ENCODE data around the gene DCUN1D3. TPM values are rescaled to one million over a fixed set of nuclear protein-coding genes. Genes with fewer than 3 reads are reported as not detected.
A peak's percentile ranks its signal among the peaks of the same experiment; 100 is the strongest.

Gene DCUN1D3
- total RNA-seq, 1 donor from 2014 or later = 80.8 TPM

DNA sequence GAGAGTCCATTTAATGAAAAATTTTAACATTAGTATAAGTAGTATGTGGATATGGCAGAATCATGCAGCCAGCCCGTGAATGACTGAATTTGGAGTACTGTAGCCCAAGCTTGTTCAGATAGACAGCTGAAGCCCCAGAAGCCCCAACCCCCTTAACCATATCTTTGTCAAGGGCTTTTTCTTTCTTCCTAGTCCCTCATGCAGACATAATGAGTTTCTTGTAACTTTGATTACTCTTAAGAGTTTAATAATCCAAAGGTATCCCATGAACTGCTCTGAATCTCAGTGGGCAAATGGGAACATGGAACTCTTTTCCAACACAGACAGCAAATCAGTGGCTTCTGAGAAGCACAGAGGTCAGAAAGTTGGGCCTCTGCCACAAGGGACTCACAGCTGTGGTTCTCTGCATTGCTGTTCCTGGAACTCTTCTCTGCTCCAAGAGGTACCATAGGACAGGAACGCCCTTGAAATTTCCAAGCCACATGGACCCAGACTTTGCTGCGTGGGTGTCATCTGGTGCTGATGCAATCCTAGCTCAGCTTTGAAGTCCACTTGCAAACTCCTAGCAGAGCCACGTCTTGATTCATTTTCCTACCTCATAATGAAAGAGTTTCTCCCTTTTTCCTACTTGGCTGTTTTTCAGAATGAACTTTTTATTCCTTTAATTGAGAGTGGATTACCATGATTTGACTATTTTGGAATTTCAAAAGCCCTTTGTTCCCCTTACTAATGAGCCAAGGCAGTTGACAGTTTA, 18.5 kb upstream of the DCUN1D3 start:
- DNase-seq = no peak

GRCh38 chr16:20916942-20917341, 16.8 kb upstream of the DCUN1D3 start:
- no peak for DNase-seq

DNA sequence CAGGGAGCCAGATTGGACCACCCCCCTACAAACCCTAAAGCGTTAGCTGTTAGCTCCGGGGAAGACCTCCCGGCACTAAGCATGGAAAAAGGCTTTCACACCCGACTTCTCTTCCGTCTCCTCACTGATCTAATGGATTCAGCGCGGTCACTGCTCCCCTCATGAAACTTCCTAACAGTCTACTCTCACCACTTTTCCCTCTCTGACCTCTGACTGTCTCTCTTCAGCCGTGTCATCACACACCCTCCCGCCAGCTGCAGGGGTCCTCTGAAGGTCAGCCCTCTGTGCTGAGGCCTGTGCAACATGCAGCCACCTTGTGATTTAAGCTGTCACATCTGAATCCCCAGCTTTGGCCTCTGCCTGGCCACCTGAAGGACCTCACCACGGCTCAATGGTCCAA, 16.1 kb upstream of the DCUN1D3 start:
- no peak for DNase-seq

DNA sequence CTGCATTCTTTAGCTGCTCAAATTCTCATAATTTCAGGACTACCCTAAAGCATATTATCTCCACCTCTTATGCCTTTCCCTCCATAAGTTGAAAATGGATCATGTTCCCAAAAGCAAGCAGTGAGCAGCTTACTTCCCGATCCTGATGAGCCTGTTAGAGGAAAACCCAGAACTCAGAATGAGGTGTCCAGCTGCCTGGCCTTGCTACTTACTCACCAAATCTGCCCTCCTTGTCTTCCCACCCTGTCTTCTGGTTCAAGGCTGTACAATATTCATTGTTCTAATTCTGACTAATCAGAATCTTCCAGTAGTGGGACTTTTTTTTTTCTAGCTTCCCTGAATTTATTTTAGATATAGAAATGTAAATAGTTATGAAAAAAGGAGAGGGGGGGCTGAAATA, 11.2 kb upstream of the DCUN1D3 start:
- DNase-seq = peak; percentile 83

- DNase-seq = peak; percentile 96
Measured at GRCh38 chr16:20910781-20911321, 10.7 kb upstream of the DCUN1D3 start.

DNA sequence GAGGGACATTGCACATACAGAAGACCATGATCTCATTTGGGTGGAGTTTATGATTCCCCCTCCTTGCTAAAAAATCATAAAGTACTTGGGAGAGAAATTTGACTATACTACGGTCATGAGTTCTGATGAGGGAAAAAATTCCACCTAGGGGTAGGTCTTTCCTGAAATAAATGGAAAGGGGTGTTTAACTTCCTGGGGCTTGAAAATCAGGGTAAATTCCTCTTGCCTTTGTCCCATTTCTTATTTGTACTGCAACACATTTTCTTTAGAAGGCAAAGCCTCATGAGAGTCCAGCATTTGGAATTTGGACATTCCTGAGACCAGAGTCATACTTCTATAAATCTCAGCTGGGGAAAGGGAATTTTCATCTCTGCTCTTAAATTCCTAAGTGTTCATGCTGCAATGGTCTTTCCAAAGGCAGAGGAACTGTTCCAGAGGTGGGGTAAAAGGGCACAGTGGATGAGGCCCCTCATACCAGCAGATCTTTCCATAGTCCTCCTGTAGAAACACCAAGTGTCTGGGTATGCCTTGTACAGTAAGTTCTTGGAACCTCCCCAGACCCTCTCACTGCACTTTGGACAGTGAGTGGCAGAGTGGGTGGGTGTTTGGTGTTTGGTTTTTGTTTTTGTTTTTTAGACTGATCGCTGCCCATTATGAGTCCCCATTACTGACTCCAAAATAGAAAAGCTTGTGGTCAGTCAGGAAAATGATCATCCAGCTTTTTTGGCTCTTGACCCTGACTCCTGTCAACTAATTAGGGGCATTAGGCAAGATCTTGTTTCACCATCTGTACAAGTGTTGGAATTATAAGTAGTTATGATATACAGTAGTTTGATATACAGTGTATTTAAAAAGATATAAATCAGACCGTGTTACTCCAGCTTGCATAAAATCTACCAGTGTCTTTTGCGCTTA, 6.4 kb upstream of the DCUN1D3 start:
- DNase-seq = peak; percentile 89

GRCh38 chr16:20905576-20905975, 5.4 kb upstream of the DCUN1D3 start:
- peak; percentile 34 for DNase-seq

DNA sequence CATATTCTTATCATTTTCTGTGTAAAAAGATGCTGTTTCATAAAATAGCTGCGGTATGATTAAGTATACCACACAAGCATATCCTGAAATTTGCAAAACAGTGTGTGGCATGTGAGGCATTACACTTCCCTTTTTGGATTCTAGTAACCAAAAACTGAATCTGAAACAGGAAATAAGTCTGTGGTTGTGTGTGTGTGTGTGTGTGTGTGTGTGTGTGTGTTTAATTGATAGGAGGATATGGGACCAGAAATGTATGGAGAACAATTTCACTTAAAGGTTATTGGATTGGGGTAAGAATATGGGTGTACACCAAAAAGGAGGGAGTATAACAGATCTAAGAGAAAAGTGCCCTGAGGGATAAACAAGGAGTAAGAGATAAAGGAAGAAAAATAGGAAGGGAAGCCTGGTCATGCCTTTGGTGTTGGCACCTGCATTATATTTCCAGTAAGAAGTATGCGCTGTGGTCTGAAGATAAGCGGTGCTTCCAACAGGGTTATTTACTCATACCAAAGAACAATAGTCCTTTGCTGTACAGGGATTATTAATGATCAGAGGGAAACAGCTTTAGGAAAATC, 4.4 kb upstream of the DCUN1D3 start:
- DNase-seq = peak; percentile 95

GRCh38 chr16:20903899-20904506, 3.8 kb upstream of the DCUN1D3 start:
- DNase-seq = no peak

GRCh38 chr16:20903116-20903898, 3.1 kb upstream of the DCUN1D3 start:
- no peak for DNase-seq

DNA sequence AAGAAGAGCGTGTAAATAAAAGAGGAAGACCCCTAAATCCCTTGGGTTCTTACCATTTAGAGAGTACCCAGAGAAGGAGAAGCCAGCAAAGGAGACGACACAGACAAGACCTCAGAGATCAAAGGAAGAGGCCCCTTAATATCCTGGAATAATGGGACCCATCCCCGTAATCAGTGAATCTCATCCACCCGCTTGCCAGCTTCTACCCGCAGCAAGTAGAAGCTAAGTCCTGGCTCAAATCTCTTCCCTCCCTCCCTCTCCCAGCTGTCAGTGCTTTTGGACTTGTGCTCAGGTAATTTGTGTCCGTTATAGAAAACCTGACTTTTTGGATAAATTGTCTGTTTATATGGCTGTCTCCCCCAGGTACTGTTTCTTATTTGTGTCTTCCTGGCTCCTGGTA, 2.3 kb upstream of the DCUN1D3 start:
- DNase-seq = no peak

DNA sequence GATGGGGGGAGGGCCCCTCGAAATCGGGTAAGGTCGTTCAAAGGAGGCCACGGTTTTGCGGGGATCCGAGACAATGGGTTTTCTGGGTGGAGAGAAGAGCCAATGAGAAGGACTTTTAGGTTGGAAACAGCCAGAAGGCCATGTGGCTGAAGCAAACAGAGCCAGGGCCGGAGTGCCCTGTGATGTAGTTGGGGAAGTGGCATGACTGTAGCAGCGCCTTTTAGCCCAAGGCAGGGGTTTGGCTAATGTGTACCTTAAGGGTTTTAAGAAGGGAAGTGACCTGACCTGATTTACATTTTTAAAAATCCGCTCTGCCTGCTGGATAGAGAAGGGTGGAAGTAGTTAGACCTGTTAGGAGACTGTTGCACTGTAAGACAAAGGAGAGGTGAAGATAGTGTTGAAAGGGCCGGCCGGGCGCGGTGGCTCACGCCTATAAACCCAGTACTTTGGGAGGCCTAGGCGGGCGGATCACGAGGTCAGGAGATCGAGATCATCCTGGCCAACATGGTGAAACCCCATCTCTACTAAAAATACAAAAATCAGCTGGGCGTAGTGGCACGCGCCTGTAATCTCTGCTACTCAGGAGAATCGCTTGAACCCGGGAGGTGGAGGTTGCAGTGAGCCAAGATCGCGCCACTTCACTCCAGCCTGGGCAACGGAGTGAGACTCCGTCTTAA, 1.4 kb upstream of the DCUN1D3 start:
- DNase-seq = peak; percentile 76

DNA sequence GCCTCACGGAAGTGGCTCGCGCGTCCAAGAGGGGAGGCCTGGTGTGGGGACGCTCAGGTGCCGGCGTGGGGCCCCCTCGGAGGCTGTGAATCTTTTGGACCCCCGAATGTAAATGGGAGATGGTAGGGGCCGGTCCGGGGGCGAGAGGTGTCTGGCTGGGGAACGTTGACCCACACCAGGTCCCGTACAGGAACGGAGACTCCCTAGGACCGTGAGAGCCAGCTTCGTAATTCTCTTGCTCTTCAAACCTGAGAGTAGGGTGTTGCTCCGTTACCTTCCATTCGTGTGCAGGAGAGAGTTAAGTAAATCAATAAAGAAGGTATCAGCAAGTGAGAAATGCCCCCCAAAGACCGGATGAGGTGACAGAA, 894 bp upstream of the DCUN1D3 start:
- no peak for DNase-seq

DNA sequence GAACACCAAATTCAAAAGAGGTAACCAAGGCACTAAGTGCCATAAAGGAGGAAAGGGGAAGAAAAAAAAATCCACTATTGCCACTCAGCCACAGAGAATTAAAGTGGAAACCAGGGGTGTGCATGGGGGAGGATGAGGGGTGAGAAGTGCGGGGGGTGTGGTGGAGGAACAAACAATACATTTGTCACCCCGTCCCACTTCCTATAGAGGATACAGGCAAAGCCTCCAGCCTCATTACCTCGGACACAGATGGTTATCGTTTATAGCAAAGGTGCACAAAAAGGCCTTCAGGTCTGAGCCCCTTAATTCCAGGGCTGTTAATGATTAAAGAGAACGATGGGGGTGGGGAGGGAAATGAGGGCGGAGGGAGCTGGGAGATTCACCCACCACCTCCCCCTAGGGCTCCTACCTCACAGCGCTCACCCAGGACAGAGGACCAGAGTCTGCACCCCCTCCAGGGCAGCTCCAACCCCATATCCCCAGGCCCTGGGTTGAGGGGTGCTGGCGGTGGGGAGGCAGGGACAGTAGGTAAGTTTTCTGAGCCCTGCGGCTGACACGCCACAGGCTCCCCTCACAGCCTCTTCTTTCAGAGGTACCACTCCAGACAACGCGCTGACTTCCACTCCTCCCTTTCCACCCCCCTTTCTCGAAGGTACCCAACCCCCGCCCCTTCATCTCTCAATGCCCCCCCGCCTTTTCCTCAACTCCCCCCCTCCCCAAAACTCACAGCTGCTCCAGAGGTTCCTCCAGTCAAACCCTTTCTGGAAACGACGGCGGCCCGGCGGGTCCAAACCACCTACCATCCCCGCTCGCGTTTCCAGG, 470 bp downstream of the DCUN1D3 start:
- DNase-seq = peak; percentile 51

- DNase-seq = peak; percentile 44
Measured at GRCh38 chr16:20899071-20899470, 1.1 kb downstream of the DCUN1D3 start.

GRCh38 chr16:20897922-20898321, 2.2 kb downstream of the DCUN1D3 start:
- no peak for DNase-seq

- no peak for DNase-seq
Measured at GRCh38 chr16:20897253-20897897, 2.8 kb downstream of the DCUN1D3 start.

- no peak for DNase-seq
Measured at GRCh38 chr16:20894388-20894787, 5.8 kb downstream of the DCUN1D3 start.

DNA sequence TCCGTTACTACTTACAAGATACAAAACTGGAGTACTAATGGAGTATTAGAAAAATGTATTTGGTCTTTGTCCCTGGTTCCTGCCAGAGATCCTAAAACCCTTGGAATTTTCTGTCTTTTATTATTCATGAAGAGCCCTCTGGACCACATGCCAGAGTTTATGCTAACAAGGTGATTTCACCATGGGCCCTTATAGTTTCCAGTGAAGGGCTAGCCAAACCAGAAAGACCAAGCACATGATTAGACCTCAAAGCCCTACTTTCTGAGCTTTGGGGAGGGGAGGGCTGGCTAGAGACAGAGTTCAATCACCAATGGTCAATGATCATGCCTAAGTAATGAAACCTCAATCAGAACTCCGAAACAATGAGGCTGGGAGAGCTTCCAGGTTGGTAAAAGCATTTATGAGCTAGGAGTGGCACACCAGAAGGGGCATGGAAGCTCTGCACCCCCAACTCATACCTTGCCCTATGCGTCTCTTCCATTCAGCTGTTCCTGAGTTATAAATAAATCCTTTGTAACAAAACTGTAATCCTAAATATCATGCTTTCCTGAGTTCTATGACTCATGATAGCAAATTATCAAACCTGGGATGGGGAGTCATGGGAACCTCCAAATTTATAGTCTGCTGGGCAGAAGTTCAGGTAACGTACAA, 10.4 kb downstream of the DCUN1D3 start:
- no peak for DNase-seq

Data from dermis blood vessel endothelial cell (primary cell).